Glomerular endothelial cell (primary cell): Measurements from ENCODE around the gene PSAPL1. TPM values are rescaled to one million over a fixed set of nuclear protein-coding genes. Genes with fewer than 3 reads are reported as not detected.

Source experiments
- DNase-seq: peaks from one replicate; pipeline ENCODE4 v3.0.0-alpha.2; 2011; ENCODE audit warnings: low read depth, low spot score; ENCODE audit errors: extremely low read depth
- total RNA-seq: library from RNA; depleted of rRNA; stranded (reverse); fragments of >200 nt; gene quantifications from 2 replicates; pipeline ENCODE4 v1.2.3, GENCODE V29; 2015

Gene PSAPL1, protein sequence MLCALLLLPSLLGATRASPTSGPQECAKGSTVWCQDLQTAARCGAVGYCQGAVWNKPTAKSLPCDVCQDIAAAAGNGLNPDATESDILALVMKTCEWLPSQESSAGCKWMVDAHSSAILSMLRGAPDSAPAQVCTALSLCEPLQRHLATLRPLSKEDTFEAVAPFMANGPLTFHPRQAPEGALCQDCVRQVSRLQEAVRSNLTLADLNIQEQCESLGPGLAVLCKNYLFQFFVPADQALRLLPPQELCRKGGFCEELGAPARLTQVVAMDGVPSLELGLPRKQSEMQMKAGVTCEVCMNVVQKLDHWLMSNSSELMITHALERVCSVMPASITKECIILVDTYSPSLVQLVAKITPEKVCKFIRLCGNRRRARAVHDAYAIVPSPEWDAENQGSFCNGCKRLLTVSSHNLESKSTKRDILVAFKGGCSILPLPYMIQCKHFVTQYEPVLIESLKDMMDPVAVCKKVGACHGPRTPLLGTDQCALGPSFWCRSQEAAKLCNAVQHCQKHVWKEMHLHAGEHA
- not detected in 2 replicates for total RNA-seq

DNA sequence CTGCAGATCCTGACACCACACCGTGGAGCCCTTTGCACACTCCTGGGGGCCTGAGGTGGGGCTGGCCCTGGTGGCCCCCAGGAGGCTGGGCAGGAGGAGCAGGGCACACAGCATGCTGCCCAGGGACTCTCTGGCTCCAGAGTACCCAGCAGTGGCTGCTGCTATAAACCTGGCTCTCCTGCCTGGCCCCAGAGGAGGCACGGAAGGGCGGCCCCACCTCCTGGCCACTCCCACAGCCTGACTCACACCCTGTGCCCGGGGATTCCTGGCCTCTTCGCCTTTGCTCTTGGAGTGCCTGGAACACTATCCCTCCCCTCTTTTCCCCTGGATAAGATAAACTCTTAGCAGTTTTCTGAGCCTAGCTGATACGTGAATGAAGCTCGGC, at the start of gene PSAPL1:
TSS of gene PSAPL1 (minus strand) at position 165 of the 385 bp plus-strand sequence. CDS start at position 114, 51 bp downstream.
- no peak for DNase-seq

GRCh38 chr4:7481227-7481626, 46.5 kb upstream of the PSAPL1 start:
- DNase-seq, result no peak

DNA sequence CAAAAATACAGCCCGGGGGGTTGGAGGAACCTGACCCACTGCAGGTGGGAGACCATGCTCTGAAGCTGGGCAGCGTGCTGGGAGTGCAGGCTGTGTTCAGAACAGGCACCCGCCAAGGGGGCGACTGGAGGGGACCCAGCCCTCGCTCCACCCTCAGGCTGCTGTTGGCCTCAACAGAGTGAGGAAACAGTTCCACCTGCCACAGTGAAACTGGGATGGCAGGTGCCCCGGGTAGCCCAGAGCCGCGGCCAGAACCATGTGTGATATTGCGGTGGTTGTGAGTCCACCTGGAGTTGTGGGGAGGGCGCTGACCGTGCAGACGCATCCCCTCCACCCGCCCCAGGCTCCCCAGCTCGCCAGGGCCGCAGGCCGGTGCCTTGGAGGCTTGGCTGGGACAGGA, 45.7 kb upstream of the PSAPL1 start:
- DNase-seq, result no peak

- no peak for DNase-seq
Measured at GRCh38 chr4:7478665-7479064, 43.9 kb upstream of the PSAPL1 start.

GRCh38 chr4:7477695-7478094, 43.0 kb upstream of the PSAPL1 start:
- DNase-seq, result no peak

GRCh38 chr4:7476820-7477219, 42.1 kb upstream of the PSAPL1 start:
- no peak for DNase-seq

DNA sequence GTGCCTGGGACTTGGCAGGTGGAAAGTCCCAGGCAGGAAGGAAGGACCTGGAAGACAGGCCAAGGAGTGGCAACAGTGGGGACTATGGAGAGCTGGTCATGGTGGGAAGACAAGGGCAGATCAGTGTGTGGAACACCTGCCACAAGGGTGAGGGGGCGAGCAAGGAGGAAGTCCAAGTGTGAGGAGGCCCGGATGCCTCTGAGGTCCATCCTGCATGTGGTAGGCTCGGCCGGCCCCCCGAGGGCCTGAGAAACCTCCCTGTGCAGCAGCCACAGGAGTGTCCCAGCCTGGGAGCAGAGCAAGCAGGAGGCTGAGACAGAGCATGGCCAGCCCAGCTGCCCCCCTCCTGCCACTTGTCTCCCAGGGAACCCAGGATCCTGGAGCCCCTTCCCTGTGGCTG, 40.5 kb upstream of the PSAPL1 start:
- no peak for DNase-seq

DNA sequence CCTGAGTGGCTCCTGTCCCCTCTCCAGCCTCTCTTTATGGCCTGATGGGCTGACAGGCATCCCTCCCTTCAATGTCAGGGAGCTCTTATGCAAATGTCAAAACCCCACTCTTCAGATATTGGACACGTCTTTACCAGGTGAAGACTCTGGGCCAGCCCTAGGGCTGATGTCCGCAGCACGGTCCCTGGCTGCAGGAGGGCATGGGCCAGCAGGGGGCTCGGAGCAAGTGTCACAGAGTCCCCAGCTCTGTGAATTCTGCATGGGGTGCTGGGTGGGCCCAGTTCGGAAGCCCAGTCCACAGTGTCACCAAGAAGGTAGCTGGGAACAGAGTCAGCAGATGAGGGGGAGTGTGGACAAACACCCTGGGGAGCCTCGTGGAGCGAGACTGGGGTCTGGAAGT, 39.6 kb upstream of the PSAPL1 start:
- DNase-seq, result no peak

- DNase-seq, result no peak
Measured at GRCh38 chr4:7473081-7473480, 38.4 kb upstream of the PSAPL1 start.

DNA sequence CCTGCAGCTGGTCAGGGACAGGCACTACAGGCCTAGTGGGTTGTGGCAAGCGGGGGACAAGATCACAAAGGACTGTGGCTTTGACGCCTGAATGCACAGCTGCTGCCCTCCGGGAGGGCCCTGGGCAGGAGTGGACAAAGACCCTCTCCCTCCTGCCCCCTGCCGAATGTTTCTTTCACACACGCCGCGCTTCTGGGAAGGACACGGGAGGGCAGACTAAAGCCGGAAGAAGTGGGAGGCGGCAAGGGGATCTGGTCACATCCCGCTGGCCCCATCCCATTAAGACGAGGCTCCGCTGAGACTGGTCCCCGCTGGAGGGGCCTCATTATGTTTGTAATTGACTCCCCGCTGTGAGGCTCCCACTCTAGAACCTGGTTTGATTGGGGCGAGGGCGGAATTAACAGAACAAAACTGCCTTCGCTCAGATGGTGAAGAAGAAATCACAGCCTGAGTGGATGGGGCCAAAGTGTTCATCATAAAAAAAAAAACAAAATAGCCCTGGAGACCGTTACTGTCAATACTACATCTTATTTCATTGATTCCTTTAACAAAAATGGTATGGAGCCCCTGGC, 37.8 kb upstream of the PSAPL1 start:
- DNase-seq, result no peak

DNA sequence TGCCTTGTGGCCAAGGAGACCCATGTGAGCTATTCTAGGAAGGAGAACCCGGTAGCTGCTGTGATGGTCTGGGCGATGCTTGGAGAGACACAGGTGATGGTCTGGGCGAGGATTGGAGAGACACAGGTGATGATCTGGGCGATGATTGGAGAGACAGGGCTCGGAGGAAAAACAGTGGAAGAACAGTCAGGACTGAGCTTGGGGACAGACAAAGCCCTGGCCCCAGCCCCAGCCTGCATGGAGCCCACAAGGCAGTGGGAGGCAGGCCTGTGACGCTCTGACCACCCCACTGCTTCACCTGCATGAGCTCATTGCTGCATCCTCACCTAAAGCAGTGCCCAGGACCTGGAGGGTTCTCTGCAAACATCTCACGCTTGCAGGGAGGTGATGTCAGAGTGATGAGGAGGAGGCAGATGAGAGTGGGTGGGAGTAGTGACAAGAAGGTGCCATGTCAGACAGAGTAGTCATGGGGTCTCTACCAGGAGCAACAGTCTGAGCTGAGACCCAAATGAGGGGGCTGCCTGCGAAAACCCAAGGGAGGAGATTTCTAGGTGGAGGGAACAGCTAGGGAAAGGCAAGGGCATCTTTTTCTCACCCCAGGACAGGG, 35.9 kb upstream of the PSAPL1 start:
- no peak for DNase-seq

DNA sequence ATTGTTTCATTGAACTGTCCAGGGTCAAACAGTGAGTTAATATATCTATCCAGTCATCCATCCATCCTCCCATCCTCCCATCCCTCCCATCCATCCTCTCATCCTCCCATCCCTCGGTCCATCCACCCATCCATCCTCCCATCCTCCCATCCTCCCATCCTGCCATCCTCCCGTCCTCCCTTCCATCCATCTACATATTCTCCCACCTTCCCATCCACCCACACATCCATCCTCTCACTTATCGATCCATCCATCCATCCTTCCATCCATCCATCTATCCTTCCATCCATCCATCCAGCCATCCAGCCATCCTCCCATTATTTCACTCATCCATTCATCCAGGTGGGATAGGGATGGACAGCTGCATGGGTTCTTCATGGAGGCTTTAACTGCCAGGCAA, 35.4 kb upstream of the PSAPL1 start:
- DNase-seq, result no peak

GRCh38 chr4:7469023-7469422, 34.3 kb upstream of the PSAPL1 start:
- DNase-seq, result no peak

GRCh38 chr4:7467471-7467870, 32.7 kb upstream of the PSAPL1 start:
- no peak for DNase-seq

- no peak for DNase-seq
Measured at GRCh38 chr4:7466904-7467303, 32.2 kb upstream of the PSAPL1 start.

GRCh38 chr4:7466215-7466614, 31.5 kb upstream of the PSAPL1 start:
- no peak for DNase-seq

DNA sequence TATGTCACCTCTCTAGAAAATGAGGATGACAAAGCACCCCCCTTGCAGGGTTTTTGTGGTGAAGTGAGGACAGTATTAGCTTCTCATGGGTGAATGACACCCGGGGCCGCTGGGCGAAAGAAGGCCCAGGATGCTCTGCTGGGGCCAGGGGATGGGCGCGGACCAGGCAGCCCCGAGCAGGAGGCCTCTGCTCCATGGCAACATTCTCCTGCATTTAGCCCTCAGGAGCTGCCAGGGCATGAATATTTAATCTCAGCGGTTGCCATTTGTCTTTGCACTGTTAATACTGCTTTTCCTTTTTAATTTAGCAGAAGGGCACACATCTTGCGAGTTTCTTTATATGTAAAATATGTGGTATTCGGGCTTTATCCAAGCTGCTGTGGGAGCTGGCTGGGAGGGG, 30.3 kb upstream of the PSAPL1 start:
- no peak for DNase-seq

- DNase-seq, result no peak
Measured at GRCh38 chr4:7464259-7464655, 29.5 kb upstream of the PSAPL1 start.

DNA sequence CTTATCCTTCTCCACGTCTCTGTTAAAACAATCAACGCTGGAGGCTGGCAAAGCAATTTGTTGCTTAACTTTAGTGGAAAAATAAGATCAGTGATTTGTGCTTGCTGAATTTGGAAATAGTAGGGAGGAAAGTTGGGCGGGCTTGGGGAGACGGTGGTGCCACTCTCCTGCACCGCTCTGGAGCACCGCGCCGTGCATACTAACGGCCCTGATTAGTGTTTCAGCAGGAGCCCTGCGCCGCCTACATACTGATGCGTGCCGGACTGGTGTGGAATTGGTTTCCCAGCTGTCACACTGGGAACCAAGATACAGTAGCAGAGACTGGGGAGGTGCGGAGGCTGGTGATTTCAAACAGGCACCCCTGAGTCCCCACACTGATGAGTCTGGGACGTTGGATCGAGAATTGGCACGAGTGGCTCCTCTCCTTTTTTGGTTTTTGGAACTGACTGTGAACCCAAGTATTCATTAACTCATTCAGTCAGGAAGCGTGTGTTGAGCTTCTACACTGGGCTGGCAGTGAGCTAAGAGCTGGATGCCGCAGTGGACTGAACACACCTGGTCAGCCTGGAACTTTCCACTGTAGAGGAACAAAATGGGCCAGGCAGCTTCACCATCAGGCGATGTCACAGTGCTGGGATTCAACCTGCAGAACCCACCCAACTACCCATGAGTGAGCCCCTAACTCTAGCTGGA, 29.0 kb upstream of the PSAPL1 start:
- DNase-seq, result no peak

DNA sequence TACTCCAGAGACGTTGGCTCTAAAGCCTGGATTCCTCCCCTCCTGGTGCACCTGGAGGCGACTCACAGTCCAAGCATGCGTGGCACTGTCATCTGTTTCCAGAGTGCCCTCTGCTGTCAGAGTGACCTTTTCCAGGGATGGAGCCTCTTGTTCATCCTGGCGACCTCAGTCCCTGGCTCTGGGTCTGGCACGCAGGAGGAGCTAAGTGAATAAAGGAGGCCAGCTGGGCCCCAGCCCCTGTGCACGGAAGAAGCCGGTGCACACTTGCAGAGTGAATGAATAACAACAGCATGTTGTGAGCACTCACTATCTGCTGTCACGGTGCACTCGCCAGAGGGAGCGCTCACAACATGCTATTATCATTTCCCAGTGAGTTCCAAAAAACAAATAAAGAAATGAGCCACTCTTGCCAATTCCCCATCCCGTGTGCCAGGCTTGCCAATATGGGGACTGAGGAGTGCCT, 27.8 kb upstream of the PSAPL1 start:
- DNase-seq, result no peak

DNA sequence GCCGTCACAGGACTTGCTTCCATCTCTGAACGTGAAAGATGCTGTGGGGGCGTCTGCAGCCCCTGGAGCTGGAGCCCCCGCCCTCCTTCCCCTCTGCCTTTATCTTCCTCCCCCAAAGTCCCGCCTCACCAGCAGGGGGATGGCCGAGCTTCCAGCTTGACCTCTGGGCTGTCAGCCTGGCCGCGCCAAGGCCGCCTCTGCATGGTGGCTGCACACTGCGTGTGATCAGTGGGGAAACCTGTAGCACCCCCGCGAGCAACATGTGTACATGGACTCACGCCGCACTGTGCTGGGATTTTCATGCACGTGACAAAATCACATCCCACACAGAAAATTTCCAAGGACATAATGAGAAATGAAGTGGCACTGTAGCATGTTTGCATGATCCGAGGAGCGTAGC, 26.5 kb upstream of the PSAPL1 start:
- DNase-seq, result no peak
